ENCODE measurements around the gene CHADL. TPM values are rescaled to one million over a fixed set of nuclear protein-coding genes. Genes with fewer than 3 reads are reported as not detected.
A peak's percentile ranks its signal among the peaks of the same experiment; 100 is the strongest.

CHADL gene
- total RNA-seq, 2 experiments from 2014 or later, result 0.23 TPM; not detected in 1

DNA sequence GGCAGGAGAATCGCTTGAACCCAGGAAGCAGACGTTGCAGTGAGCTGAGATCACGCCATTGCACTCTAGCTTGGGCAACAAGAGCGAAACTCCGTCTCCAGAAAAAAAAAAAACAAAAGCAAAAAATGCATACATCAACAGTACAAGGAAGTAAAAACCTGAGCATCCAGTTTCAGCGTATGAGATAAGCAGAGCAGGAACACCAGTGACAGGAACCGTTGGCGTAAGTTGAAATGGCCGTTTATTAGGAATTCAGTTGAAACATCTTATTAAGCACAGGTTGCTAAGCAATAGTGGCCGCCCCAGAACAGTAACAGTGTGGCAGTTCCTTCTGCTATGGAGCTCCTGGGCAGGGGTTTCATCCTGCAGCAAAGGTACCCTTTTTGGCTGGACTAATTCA, 39.6 kb downstream of the CHADL start:
- intact Hi-C loops (cut with micrococcal nuclease), result no loop called here
- DNase-seq (no peak), ATAC-seq (no peak)
- no peak overlapping the region for H3K4me3 Mint-ChIP-seq
- ChIA-PET POLR2A (interaction anchor here (1.3 kb wide), 1 partner anchor 8 kb away, joined by 3 read pairs; no protein-coding TSS in a partner anchor), CTCF (no interaction called here)
- H3K27me3 Mint-ChIP-seq, result peaks cover 12% of the 10 kb centered on the region
- H3K4me1 Mint-ChIP-seq (ENCODE audit: low read depth), result peaks cover 15% of the 10 kb centered on the region
- no peaks in the 10 kb centered on the region for H3K9me3 Mint-ChIP-seq
- TF ChIP-seq, protein P1, sequence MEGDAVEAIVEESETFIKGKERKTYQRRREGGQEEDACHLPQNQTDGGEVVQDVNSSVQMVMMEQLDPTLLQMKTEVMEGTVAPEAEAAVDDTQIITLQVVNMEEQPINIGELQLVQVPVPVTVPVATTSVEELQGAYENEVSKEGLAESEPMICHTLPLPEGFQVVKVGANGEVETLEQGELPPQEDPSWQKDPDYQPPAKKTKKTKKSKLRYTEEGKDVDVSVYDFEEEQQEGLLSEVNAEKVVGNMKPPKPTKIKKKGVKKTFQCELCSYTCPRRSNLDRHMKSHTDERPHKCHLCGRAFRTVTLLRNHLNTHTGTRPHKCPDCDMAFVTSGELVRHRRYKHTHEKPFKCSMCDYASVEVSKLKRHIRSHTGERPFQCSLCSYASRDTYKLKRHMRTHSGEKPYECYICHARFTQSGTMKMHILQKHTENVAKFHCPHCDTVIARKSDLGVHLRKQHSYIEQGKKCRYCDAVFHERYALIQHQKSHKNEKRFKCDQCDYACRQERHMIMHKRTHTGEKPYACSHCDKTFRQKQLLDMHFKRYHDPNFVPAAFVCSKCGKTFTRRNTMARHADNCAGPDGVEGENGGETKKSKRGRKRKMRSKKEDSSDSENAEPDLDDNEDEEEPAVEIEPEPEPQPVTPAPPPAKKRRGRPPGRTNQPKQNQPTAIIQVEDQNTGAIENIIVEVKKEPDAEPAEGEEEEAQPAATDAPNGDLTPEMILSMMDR (IDR thresholded peaks at IDR 0.05), result no peak
- H3K27ac Mint-ChIP-seq, result no peak overlapping the region
- H3K36me3 Mint-ChIP-seq (ENCODE audit: low read depth), result peaks cover 6% of the 10 kb centered on the region

GRCh38 chr22:41198027-41198580, 42.6 kb downstream of the CHADL start:
- peaks cover 7% of the 10 kb centered on the region for H3K4me1 Mint-ChIP-seq (ENCODE audit: low read depth)
- no peak overlapping the region for H3K27ac Mint-ChIP-seq
- H3K36me3 Mint-ChIP-seq (ENCODE audit: low read depth), result no peaks in the 10 kb centered on the region
- no peaks in the 10 kb centered on the region for H3K9me3 Mint-ChIP-seq
- ChIA-PET CTCF (interaction anchor here (0.9 to 2.6 kb wide), 4 partner anchors 20 to 275 kb away, joined by 3 to 15 read pairs (median 4); no protein-coding TSS in a partner anchor), POLR2A (interaction anchor here (0.6 to 1.5 kb wide), 8 partner anchors 9 to 564 kb away, joined by 3 to 6 read pairs (median 3); no protein-coding TSS in a partner anchor)
- ATAC-seq, result peak; percentile 76
- H3K4me3 Mint-ChIP-seq, result peak overlapping the region; percentile 74
- DNase-seq, result peak; percentile 78
- TF ChIP-seq, protein P1 (IDR thresholded peaks at IDR 0.05), result no peak
- peaks cover 9% of the 10 kb centered on the region for H3K27me3 Mint-ChIP-seq
- intact Hi-C loops (cut with micrococcal nuclease), result no loop called here

GRCh38 chr22:41197038-41197972, 43.4 kb downstream of the CHADL start:
- no peaks in the 10 kb centered on the region for H3K36me3 Mint-ChIP-seq (ENCODE audit: low read depth)
- peaks cover 7% of the 10 kb centered on the region for H3K4me1 Mint-ChIP-seq (ENCODE audit: low read depth)
- H3K27ac Mint-ChIP-seq, result no peak overlapping the region
- TF ChIP-seq, protein P1 (IDR thresholded peaks at IDR 0.05), result no peak
- H3K4me3 Mint-ChIP-seq, result peak overlapping the region; percentile 74
- no peaks in the 10 kb centered on the region for H3K9me3 Mint-ChIP-seq
- ChIA-PET POLR2A (interaction anchor here (0.6 to 1.5 kb wide), 6 partner anchors 16 to 564 kb away, joined by 3 to 6 read pairs (median 3); no protein-coding TSS in a partner anchor), CTCF (interaction anchor here (0.9 to 2.6 kb wide), 4 partner anchors 20 to 274 kb away, joined by 3 to 15 read pairs (median 4); no protein-coding TSS in a partner anchor)
- ATAC-seq (peak; percentile 90), DNase-seq (peak; percentile 79)
- peaks cover 9% of the 10 kb centered on the region for H3K27me3 Mint-ChIP-seq
- intact Hi-C loops (cut with micrococcal nuclease), result no loop called here

DNA sequence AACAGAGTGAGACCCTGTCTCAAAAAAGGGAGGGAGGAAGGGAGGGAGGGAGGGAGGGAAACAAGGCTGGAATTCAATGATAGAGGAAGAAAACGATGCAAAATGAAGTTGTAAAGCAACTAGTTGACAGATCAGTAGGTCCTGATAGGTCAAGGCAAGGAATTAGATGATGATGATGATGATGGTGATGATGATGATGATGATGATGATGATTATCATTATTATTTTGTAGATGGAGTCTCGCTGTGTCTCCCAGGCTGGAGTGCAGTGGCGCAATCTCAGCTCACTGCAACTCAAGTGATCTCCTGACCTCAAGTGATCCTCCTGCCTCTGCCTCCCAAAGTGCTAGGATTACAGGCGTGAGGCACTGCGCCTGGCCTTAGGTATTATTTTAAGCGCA, 46.9 kb downstream of the CHADL start:
- H3K9me3 Mint-ChIP-seq, result no peaks in the 10 kb centered on the region
- H3K27me3 Mint-ChIP-seq, result peaks cover 3% of the 10 kb centered on the region
- TF ChIP-seq, protein P1 (IDR thresholded peaks at IDR 0.05), result no peak
- no peaks in the 10 kb centered on the region for H3K36me3 Mint-ChIP-seq (ENCODE audit: low read depth)
- ChIA-PET CTCF (interaction anchor here (1.1 kb wide), 1 partner anchor 43 kb away, joined by 4 read pairs; no protein-coding TSS in a partner anchor), POLR2A (no interaction called here)
- H3K4me1 Mint-ChIP-seq (ENCODE audit: low read depth), result peaks cover 7% of the 10 kb centered on the region
- no peak overlapping the region for H3K4me3 Mint-ChIP-seq
- intact Hi-C loops (cut with micrococcal nuclease), result no loop called here
- H3K27ac Mint-ChIP-seq, result no peak overlapping the region
- ATAC-seq, result no peak
- DNase-seq, result no peak
